Kidney (tissue), 14 donors: ENCODE results near the gene MFSD1. TPM values are rescaled to one million over a fixed set of nuclear protein-coding genes. Genes with fewer than 3 reads are reported as not detected.

Source experiments
- DNase-seq, 5 donors: peaks; one replicate each; pipeline ENCODE4 v3.0.0-alpha.2; 2013 to 2020
- FAIRE-seq: peaks from 2 replicates; lab custom pipeline; 2012; peaks lifted over from hg19 to GRCh38; lab: Jason Lieb, UNC
- H3K27ac ChIP-seq, 2 donors: one replicate each; pipeline ENCODE4 v1.7.0; 2013; ENCODE audit warnings: low read depth in 2 of 2, low read length in 2 of 2, inconsistent platforms in 1 of 2
- H3K27me3 ChIP-seq: one replicate; pipeline ENCODE4 v1.7.1; 2013; ENCODE audit warnings: low read length, inconsistent platforms; ENCODE audit not compliant: control insufficient read depth, insufficient read depth
- H3K36me3 ChIP-seq, 3 donors: one replicate each; pipeline versions ENCODE4 v1.7.0 to v1.7.1; 2013; ENCODE audit warnings: low read length in 3 of 3, control low read depth in 1 of 3, inconsistent platforms in 1 of 3; ENCODE audit not compliant: insufficient read depth in 3 of 3, control insufficient read depth in 2 of 3
- H3K4me1 ChIP-seq, 3 donors: one replicate each; pipeline versions ENCODE4 v1.7.0 to v1.7.1; 2013; ENCODE audit warnings: low read length in 3 of 3, inconsistent platforms in 1 of 3, low read depth in 1 of 3; ENCODE audit not compliant: control insufficient read depth in 2 of 3, insufficient read depth in 2 of 3
- H3K4me3 ChIP-seq, 3 donors: one replicate each; pipeline versions ENCODE4 v1.7.0 to v1.8.1; 2013; ENCODE audit warnings: low read length in 3 of 3, control low read depth in 1 of 3, inconsistent platforms in 1 of 3
- H3K9ac ChIP-seq, 3 donors: one replicate each; pipeline versions ENCODE4 v1.7.0 to v1.7.1; 2013; ENCODE audit warnings: low read length in 3 of 3, control low read depth in 1 of 3, inconsistent platforms in 1 of 3
- H3K9me3 ChIP-seq, 3 donors: one replicate each; pipeline versions ENCODE4 v1.7.0 to v1.7.1; 2013; ENCODE audit warnings: low read length in 3 of 3, control low read depth in 1 of 3, inconsistent platforms in 1 of 3; ENCODE audit not compliant: control insufficient read depth in 2 of 3, insufficient read depth in 1 of 3
- intact Hi-C: fragments of 100-400 bp; cut with DNase I; formaldehyde crosslinking; loops from one replicate; pipeline ENCODE4 v1.11.1; 2022
- polyA plus RNA-seq: library from polyadenylated mRNA; stranded (reverse); fragments of 350-450 nt; fragmentation: Illumina TruSeq; extraction: RNeasy Lipid Tissue Mini Kit (QIAGEN cat#74804); gene quantifications from one replicate; pipeline ENCODE4 v1.2.3, GENCODE V29; 2014; ENCODE audit warnings: low read depth, low replicate concordance; ENCODE audit not compliant: insufficient read depth
- total RNA-seq: library from RNA; stranded (reverse); fragmentation: NEBNext Ultra II Directional; extraction: Animal tissue kit (Norgen Biotek cat#: 25700); gene quantifications from one replicate; pipeline ENCODE4 v1.2.1, GENCODE V29; 2021
- TF ChIP-seq, protein P1 (sequence below): IDR thresholded peaks from 3 replicates; pipeline ENCODE4 v1.5.1; 2012; ENCODE audit warnings: mild to moderate bottlenecking, moderate library complexity, borderline replicate concordance; ENCODE audit not compliant: insufficient read depth; ENCODE audit errors: extremely low read depth
- donor health status: control.
- donor health status: control.
- donor health status: control.
- donor health status: control.
- donor health status: control.
- donor health status: DM: yes; HTN: yes; CAD: no.
- donor health status: Normal renal cell carcinoma (clear cell type).

The MFSD1 gene
- total and polyA plus RNA-seq, 2 donors from 2014 or later = 46.5 to 76.2 TPM

- no peaks in the 10 kb centered on the region for H3K36me3 ChIP-seq
- no peaks in the 10 kb centered on the region for H3K9me3 ChIP-seq
- DNase-seq (no peak), FAIRE-seq (no peak)
- no peaks in the 10 kb centered on the region for H3K4me1 ChIP-seq
- no peak overlapping the region for H3K9ac ChIP-seq
- TF ChIP-seq, protein P1, sequence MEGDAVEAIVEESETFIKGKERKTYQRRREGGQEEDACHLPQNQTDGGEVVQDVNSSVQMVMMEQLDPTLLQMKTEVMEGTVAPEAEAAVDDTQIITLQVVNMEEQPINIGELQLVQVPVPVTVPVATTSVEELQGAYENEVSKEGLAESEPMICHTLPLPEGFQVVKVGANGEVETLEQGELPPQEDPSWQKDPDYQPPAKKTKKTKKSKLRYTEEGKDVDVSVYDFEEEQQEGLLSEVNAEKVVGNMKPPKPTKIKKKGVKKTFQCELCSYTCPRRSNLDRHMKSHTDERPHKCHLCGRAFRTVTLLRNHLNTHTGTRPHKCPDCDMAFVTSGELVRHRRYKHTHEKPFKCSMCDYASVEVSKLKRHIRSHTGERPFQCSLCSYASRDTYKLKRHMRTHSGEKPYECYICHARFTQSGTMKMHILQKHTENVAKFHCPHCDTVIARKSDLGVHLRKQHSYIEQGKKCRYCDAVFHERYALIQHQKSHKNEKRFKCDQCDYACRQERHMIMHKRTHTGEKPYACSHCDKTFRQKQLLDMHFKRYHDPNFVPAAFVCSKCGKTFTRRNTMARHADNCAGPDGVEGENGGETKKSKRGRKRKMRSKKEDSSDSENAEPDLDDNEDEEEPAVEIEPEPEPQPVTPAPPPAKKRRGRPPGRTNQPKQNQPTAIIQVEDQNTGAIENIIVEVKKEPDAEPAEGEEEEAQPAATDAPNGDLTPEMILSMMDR = no peak
- H3K27ac ChIP-seq = no peak overlapping the region
- no peak overlapping the region for H3K4me3 ChIP-seq
- intact Hi-C loops = no loop called here
- no peaks in the 10 kb centered on the region for H3K27me3 ChIP-seq
Measured at GRCh38 chr3:158837240-158837639, 35.4 kb downstream of the MFSD1 start.

DNA sequence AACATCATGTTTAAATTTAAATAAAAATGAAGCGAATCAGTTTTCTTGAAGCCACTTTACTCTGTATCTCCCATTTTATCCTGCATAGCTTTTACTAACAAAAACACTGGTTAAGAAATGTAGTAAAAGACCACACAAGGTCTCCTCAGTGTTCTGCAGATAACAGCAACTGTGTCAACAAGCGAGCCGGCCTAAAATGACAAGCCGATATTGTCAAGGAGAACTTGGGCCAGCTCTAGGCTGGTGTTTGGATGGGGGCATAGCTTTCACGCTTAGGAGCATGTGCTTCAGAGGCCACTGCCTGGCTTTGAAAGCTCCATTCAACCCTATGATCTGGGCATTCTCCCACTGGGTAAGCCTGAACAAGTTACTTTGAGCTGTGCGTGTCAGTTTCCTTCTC, 38.1 kb downstream of the MFSD1 start:
- FAIRE-seq (no peak), DNase-seq (no peak)
- no peaks in the 10 kb centered on the region for H3K27me3 ChIP-seq
- no peaks in the 10 kb centered on the region for H3K36me3 ChIP-seq
- TF ChIP-seq, protein P1 = no peak
- no peak overlapping the region for H3K4me3 ChIP-seq
- H3K4me1 ChIP-seq = no peaks in the 10 kb centered on the region
- H3K27ac ChIP-seq = no peak overlapping the region
- H3K9me3 ChIP-seq = no peaks in the 10 kb centered on the region
- no peak overlapping the region for H3K9ac ChIP-seq
- intact Hi-C loops = loop anchor here (10.0 kb wide), 1 partner anchor 415 kb away; no protein-coding TSS in a partner anchor

DNA sequence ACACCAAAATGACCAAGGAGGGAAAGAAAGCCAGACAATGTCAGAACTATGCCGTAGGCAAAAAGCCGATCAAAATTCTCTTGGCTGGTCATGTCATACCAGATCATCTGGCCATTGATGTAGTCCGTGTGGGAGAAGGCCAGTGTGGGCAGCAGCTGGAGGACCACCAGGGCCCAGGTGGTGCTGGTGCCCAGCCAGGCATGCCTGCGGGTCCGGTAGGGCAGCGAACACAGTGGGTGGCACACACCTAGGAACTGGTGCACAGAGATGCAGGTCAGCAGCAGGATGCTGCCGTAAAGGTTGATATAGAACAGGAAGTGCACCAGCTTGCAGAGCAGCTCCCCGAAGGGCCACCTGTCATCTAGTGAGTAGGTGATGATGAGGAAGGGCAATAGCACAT, 39.5 kb downstream of the MFSD1 start:
- no peak for FAIRE-seq
- TF ChIP-seq, protein P1 = no peak
- Histone ChIP-seq H3K4me3 (no peak overlapping the region), H3K27ac (no peak overlapping the region), H3K36me3 (no peaks in the 10 kb centered on the region), H3K9ac (no peak overlapping the region), H3K9me3 (no peaks in the 10 kb centered on the region), H3K4me1 (no peaks in the 10 kb centered on the region), H3K27me3 (no peaks in the 10 kb centered on the region)
- intact Hi-C loops = loop anchor here (10.0 kb wide), 1 partner anchor 413 kb away; no protein-coding TSS in a partner anchor
- no peak for DNase-seq

DNA sequence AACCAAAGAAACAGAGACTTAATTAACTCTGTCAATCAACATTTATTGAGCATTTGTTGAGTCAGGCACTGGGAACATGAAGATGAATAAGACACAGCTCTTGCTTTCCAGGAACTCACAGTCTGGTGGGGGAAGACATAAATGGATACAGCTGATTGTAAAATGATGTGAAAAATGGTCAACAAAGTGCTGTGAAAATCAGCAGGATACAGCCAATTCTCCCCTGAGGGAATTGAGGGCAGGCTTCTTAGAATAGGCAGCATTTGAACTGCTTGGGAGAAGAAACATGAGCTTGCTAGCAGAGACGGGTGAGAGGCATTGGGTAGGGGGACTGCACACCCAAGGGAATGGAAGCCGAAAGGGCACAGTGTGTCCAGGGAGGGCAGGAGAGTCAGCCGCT, 41.1 kb downstream of the MFSD1 start:
- no peak for DNase-seq
- intact Hi-C loops = loop anchor here (10.0 kb wide), 1 partner anchor 412 kb away; no protein-coding TSS in a partner anchor
- Histone ChIP-seq H3K27ac (no peak overlapping the region), H3K36me3 (no peaks in the 10 kb centered on the region), H3K4me1 (no peaks in the 10 kb centered on the region), H3K9me3 (no peaks in the 10 kb centered on the region), H3K4me3 (no peak overlapping the region), H3K27me3 (no peaks in the 10 kb centered on the region), H3K9ac (no peak overlapping the region)
- TF ChIP-seq, protein P1 = no peak
- no peak for FAIRE-seq
